ENCODE measurements around the gene COG7.

The COG7 gene

DNA sequence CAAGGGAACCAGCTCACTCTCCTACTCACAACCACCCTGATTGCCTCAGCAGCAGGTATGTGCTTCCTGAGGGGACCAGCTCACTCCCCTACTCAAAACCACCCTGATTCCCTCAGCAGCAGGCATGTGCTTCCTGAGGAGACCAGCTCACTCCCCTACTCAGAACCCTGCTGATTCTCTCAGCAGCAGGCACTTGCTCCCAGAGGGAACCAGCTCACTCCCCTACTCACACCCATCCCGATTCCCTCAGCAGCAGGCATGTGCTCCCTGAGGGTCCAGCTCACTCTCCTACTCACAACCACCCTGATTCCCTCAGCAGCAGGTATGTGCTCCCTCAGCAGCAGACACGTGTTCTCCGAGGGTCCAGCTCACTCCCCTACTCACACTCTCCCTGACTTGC, 26.1 kb upstream of the COG7 start:
- CTCF ChIA-PET, result no interaction called here
- no peak overlapping the region for H3K4me3 ChIP-seq (ENCODE audit: low read depth, low read length)
- POLR2A ChIA-PET, result no interaction called here
- DNase-seq (ENCODE audit: low read depth, low spot score), result no peak
- TF ChIP-seq, protein P1, sequence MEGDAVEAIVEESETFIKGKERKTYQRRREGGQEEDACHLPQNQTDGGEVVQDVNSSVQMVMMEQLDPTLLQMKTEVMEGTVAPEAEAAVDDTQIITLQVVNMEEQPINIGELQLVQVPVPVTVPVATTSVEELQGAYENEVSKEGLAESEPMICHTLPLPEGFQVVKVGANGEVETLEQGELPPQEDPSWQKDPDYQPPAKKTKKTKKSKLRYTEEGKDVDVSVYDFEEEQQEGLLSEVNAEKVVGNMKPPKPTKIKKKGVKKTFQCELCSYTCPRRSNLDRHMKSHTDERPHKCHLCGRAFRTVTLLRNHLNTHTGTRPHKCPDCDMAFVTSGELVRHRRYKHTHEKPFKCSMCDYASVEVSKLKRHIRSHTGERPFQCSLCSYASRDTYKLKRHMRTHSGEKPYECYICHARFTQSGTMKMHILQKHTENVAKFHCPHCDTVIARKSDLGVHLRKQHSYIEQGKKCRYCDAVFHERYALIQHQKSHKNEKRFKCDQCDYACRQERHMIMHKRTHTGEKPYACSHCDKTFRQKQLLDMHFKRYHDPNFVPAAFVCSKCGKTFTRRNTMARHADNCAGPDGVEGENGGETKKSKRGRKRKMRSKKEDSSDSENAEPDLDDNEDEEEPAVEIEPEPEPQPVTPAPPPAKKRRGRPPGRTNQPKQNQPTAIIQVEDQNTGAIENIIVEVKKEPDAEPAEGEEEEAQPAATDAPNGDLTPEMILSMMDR (IDR thresholded peaks at IDR 0.05; ENCODE audit: insufficient read depth, low read length, missing control alignments), result no peak

DNA sequence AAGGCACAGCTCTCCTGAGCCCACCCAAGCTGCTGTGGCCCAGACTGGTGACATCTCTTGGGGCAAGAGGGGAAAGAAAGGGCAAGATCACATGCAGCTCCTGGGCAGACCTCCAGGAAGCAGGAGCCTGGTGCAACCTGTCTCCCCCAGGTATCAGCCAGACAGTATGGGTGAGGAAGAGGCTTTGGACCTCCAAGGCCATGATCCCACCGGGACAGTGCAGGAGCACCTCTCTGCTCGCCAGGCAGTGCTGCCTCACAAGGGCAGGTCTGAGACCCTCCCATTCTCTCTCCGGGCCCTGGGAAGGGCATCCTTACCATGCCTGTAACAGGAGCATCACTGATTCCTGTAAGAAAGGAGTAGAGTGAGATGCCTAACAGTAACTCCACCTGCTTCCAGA, 25.6 kb upstream of the COG7 start:
- ChIA-PET POLR2A (no interaction called here), CTCF (no interaction called here)
- H3K4me3 ChIP-seq (ENCODE audit: low read depth, low read length), result no peak overlapping the region
- no peak for DNase-seq (ENCODE audit: low read depth, low spot score)
- TF ChIP-seq, protein P1 (IDR thresholded peaks at IDR 0.05; ENCODE audit: insufficient read depth, low read length, missing control alignments), result no peak

DNA sequence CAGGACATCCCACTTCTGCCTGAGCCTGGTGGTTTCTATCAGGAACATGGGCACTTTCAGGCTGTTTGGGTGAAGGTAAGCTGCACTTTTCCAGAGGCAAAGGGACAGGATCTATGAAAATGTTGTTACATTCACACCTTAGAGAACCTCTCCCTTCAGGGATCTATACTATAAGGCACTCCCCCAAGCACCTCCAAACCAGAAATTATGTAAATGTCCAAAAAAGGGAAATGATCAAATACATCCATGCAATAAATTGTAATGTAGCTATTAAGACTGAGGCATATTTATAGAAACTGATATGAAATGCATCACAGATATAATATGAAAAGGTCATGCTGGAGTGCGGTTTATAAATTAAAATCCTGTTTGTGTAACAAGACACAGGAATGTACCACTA, 23.3 kb upstream of the COG7 start:
- ChIA-PET POLR2A (no interaction called here), CTCF (interaction anchor here (0.6 to 1.4 kb wide), 2 partner anchors 42 to 43 kb away, joined by 3 read pairs; no protein-coding TSS in a partner anchor)
- H3K4me3 ChIP-seq (ENCODE audit: low read depth, low read length), result no peak overlapping the region
- DNase-seq (ENCODE audit: low read depth, low spot score), result no peak
- TF ChIP-seq, protein P1 (IDR thresholded peaks at IDR 0.05; ENCODE audit: insufficient read depth, low read length, missing control alignments), result no peak

DNA sequence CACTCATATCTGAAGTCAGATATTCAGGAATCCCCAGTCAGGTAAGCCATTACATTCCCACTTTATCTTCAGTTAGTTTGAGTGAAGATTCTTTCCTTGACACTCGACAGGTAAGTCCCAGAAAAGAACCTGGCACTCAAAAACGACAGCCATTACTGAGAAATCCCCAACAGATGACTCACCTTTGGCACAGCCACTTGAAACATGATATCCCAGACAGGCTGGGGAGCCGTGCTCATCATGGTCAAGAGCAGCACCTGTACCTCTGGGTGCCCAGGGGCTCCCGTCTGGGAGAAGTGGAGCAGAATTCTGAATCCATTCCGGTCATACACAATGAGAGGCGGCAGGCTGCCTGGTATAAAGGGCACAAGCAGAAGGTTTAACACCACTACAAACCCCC, 16.8 kb upstream of the COG7 start:
- ChIA-PET POLR2A (no interaction called here), CTCF (no interaction called here)
- no peak for DNase-seq (ENCODE audit: low read depth, low spot score)
- TF ChIP-seq, protein P1 (IDR thresholded peaks at IDR 0.05; ENCODE audit: insufficient read depth, low read length, missing control alignments), result no peak
- H3K4me3 ChIP-seq (ENCODE audit: low read depth, low read length), result no peak overlapping the region

DNA sequence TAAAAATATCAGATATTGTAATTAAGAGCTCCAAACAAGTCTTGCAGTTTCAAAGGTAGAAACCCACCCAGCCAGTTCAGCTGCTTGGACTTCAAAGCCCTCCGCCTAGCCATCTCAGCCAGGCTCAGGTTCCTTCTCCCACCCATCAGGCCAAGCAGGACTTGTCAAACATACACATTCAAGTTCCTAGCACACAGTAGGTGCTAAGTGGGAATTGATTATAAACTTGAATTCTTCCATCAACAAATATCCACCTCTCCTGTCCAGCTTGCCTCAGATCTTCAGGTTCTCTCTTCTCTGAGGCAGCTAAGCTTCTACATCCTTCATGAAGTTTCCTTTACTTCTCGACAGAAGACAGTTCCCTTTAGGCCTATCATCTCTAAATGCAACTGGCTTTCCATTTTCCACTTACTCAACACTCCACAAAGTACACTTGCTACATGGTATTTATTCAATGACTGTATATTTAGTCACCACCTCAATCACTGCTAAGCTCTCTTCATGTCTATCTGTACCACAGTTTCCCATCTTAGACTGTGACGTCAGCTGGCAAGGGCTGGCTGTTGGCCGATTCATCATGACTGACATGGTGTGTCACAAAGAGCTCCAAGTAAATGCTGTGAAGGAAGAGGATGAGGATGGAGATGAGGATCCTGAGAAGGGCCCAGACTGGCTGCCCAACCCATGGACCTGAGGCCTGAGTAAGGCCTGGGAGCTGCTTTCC, 13.3 kb upstream of the COG7 start:
- peak; percentile 57 for DNase-seq (ENCODE audit: low read depth, low spot score)
- CTCF ChIA-PET, result interaction anchor here (0.8 to 4.5 kb wide), 3 partner anchors 9 to 31 kb away, joined by 3 to 27 read pairs (median 3); no protein-coding TSS in a partner anchor
- TF ChIP-seq, protein P1 (IDR thresholded peaks at IDR 0.05; ENCODE audit: insufficient read depth, low read length, missing control alignments), result no peak
- H3K4me3 ChIP-seq (ENCODE audit: low read depth, low read length), result no peak overlapping the region
- POLR2A ChIA-PET, result interaction anchor here (1.2 kb wide), 1 partner anchor 14 kb away, joined by 5 read pairs; the partner anchor contains the start of gene COG7

DNA sequence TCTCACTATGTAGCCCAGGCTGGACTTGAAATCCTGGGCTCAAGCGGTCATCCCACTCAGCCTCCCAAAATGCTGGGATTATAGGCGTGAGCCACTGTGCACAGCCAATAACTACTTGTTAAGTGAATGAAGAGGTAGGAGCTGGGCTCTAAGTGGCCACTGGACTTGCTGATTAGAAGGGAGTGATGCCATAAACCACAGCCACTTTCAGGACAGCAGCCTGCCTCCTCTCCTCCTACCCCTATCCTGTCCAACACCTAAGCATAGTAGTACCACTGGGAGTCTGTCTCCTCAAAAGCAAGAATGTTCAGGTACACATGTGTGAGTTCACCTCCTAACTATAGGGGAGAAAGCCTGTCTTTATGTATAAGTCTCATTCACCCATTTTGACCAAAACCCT, 12.2 kb upstream of the COG7 start:
- ChIA-PET POLR2A (no interaction called here), CTCF (interaction anchor here (4.5 kb wide), 1 partner anchor 30 kb away, joined by 27 read pairs; no protein-coding TSS in a partner anchor)
- no peak overlapping the region for H3K4me3 ChIP-seq (ENCODE audit: low read depth, low read length)
- no peak for DNase-seq (ENCODE audit: low read depth, low spot score)
- TF ChIP-seq, protein P1 (IDR thresholded peaks at IDR 0.05; ENCODE audit: insufficient read depth, low read length, missing control alignments), result no peak

Data from AG04449 (cell line).